Neural progenitor cell (in vitro differentiated cells): ENCODE data around the gene SPATA9.

Experiments
- EZH2 ChIP-seq: fragments of 200-600 bp; sonication (generic); IDR thresholded peaks from 2 replicates; pipeline ENCODE4 v1.6.1; 2017; ENCODE audit warnings: antibody characterized with exemption, mild to moderate bottlenecking, moderate library complexity
- EZH2phosphoT487 ChIP-seq: fragments of 200-600 bp; sonication (generic); IDR thresholded peaks from 2 replicates; pipeline ENCODE4 v1.6.1; 2017; ENCODE audit warnings: antibody characterized with exemption
- TF ChIP-seq, protein P1 (sequence below): fragments of 200-600 bp; sonication (generic); IDR thresholded peaks from 2 replicates; pipeline ENCODE4 v1.5.1; 2017; ENCODE audit warnings: antibody characterized with exemption, mild to moderate bottlenecking

DNA sequence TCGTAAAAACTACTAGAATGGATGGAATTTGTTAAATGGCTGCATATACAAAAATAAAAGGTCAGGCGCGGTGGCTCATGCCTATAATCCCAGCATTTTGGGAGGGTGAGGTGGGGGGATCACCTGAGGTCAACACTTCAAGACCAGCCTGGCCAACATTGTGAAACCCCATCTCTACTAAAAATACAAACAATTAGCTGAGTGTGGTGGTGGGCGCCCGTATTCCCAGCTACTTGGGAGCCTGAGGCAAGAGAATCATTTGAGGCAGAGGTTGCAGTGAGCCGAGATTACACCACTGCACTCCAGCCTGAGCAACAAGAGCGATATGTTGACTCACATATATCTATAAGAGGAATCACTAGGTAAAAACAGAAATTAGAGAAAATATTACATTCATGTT lies 72.2 kb downstream of the SPATA9 start:
- TF ChIP-seq, protein P1, sequence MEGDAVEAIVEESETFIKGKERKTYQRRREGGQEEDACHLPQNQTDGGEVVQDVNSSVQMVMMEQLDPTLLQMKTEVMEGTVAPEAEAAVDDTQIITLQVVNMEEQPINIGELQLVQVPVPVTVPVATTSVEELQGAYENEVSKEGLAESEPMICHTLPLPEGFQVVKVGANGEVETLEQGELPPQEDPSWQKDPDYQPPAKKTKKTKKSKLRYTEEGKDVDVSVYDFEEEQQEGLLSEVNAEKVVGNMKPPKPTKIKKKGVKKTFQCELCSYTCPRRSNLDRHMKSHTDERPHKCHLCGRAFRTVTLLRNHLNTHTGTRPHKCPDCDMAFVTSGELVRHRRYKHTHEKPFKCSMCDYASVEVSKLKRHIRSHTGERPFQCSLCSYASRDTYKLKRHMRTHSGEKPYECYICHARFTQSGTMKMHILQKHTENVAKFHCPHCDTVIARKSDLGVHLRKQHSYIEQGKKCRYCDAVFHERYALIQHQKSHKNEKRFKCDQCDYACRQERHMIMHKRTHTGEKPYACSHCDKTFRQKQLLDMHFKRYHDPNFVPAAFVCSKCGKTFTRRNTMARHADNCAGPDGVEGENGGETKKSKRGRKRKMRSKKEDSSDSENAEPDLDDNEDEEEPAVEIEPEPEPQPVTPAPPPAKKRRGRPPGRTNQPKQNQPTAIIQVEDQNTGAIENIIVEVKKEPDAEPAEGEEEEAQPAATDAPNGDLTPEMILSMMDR, result no peak
- TF ChIP-seq EZH2 (no peak), EZH2phosphoT487 (no peak)
